Stimulated activated CD4-positive, alpha-beta T cell treated with anti-CD3 and anti-CD28 coated beads, Interleukin-2, amount 100 ng/mL, for 48 hours (primary cell): Measurements from ENCODE around the gene ZNF20.
"Not testable (repeated sequence)": the region's sequence is repeated elsewhere in the genome, so short reads cannot be mapped to it uniquely, and the experiment has no call there.

Source experiments
- DNase-seq, 2 donors: peaks; one replicate each; pipeline ENCODE4 v3.0.0-alpha.2; 2020

The ZNF20 gene

DNA sequence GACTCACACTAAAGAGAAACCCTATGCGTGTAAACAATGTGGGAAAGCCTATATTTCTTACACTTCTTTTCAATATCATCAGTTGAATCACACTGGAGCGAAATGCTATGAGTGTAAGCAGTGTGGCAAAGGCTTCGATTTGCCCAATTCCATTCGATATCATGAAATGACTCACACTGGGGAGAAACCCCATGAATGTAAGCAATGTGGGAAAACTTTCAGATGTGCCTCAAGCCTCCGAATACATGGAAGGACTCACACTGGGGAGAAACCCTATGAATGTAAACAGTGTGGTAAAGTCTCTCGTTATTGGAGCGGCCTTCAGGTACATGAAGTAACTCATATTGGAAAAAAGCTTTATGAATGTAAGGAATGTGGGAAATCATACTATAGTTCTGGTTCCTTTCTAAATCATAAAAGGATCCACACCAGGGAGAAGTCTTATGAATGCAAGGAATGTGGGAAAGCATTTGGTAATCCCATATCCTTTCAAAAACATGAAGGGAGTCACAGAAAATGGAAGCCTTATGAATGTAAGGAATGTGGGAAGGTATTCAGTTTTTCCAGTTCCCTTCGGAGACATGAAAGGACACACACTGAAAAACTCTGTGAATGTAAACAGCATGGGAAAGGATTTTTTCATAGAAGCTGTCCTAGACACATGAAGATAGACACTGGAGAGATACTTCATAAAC, 28.1 kb downstream of the ZNF20 start:
- DNase-seq = no peak

DNA sequence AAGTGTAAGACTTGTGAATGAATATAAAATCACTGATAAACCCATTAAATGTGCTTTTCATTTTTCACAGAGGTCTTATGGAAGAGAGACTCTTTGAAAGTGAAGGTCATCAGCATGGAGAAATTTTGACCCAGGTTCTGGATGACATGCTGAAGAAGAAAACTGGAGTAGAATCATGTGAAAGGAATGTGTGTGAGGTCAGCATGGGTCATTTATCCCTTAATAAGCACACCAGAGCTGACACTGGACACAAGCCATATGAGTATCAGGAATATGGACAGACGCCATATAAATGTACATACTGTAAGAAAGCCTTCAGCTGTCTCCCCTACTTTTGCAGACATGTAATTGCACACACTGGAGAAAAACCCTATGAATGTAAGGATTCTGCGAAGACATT, 29.0 kb downstream of the ZNF20 start:
- DNase-seq = no peak

DNA sequence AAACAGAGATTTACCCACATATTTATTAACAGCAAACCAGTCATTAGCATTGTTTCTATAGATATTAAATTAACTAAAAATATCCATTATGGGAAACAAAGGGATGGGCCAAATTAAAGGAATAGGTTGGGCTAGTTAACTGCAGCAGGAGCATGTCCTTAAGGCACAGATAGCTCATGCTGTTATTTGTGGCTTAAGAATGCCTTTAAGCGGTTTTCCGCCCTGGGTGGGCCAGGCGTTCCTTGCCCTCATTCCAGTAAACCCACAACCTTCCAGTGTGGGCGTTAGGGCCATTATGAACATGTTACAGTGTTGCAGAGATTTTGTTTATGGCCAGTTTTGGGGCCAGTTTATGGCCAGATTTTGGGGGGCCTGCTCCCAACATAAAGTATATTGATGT, 36.2 kb downstream of the ZNF20 start:
- DNase-seq = not testable (repeated sequence)

DNA sequence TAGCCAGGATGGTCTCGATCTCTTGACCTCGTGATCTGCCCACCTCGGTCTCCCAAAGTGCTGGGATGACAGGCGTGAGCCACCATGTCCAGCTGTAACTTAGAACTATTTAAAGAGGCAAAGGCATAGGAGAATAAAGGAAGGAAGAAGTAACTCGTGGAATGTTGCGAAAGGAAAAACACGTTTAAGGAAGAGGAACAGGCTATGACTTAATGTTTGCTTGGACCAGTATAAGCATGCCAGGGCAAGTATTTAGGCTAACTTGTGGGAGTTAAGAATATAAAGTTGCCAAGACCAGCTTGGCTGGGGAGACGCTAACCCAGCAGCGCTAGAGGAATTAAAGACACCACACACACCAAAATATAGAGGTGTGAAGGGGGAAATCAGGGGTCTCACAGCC, 42.1 kb downstream of the ZNF20 start:
- DNase-seq = no peak

DNA sequence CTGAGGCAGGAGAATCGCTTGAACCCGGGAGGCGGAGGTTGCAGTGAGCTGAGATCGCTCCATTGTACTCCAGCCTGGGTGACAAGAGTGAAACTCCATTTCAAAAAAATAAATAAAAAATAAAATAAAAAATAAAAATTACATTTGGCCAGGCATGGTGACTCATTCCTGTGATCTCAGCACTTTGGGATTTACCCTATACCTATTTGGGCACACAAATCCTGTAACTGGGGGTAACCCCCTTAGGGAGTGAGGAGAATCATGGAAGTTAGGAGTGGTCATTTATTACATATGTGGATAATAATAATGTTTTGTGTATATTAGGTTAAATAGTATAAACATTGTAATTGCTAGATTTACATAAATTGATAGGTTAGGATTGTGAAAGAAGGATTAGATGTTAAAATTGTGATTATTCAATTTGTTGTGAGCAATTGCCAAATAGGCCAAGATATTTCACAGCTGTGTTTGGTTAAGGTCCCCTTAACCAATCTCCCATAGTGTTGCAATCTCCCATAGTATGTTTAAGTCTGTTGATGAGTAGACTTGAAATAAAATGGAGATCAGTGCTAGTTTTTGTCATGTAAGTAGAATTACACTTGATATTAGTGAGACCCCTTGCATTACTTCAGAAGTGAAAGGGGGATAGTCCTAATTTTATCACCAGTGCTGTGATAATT, 44.9 kb downstream of the ZNF20 start:
- DNase-seq = no peak

DNA sequence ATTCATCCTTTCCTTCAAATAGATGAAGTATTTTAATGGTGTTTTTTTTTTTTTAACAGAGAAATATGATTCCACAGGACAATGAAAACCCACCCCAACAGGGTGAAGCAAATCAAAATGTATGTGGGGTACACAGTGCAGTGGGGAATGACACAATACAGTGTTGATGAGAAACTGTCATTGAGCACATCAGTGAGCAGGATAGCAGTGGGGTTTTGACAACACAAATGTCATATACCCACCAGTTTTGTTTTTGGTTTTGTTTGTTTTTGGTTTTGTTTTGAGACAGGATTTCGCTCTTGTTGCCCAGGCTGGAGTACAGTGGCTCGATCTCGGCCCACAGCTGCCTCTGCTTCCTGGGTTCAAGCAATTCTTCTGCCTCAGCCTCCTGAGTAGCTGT, 46.4 kb downstream of the ZNF20 start:
- DNase-seq = no peak

DNA sequence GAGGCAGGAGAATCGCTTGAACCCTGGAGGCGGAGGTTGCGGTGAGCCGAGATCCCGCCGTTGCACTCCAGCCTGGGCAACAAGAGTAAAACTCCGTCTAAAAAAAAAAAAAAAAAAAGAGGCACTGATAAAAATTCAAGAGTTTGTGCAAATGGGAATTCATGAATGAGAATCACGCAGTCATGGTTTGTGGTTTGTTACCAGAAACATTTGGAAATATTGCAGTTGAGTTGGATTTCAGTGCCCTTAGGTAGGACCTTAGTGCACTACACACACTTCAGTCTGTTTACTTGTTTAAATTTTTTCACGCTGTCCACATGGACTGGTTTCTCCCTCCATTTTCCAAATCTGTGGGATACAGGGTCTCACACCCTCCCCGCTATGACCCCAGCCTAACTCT, 47.2 kb downstream of the ZNF20 start:
- no peak for DNase-seq

DNA sequence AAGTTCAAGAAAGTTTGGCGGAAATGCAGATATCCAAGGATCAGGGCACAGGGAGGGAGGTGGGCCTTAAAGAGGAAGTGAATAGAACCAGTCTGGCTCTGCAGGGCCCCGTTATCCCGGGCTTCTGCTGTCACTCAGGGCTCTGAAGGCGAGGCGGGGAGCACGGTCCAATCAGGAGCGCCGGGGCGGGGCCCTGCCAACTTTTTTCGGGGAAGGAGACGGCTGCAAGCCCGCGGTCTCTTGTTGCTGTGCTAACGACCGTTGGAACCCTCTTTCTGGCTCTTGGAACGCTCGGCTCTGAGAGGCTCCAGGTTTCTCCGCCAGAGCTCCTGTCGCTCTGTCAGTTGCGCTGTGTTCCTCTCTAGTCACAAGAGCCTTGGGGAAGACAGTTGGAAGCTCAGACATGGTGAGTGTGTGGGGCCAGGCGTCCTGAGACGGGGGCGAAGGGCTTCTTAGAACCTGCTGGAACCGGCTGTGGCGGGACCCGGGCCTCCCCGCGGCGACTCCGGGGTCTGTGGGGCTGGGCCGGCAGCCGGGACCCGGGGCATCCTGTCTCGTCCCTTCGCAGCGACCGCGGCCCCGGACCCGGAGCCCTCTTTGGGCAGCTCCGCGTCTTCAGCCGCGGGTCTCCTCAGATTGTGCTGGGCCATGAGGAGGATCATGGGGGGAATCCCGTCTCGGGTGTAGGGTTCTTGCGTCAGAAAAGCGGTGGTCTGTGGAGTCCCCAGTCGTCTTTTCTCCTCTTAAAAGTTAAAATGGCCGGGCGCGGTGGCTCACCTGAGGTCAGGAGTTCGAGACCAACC, 47.9 kb downstream of the ZNF20 start:
- peak; percentile 61 to 62 for DNase-seq

DNA sequence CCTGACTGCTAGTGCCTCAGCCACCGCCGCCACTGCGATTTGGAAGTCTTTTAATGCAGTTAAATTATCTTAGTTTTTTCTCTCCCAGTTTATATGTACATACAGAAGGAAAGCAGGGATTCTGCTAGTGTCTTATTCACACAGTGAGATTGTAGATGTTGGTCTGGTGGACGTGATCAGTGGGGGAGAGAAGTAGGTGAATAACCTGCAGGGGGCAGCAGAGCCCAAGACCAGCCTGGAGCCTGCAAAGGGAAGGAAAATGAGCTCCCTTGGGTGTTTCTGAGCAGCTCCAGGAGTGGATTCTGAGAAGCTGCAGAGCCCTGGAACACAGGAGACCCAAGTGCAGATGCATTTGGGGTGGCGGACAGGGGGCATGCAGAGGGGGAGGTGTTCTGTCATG, 49.3 kb downstream of the ZNF20 start:
- peak; percentile 68 to 70 for DNase-seq

DNA sequence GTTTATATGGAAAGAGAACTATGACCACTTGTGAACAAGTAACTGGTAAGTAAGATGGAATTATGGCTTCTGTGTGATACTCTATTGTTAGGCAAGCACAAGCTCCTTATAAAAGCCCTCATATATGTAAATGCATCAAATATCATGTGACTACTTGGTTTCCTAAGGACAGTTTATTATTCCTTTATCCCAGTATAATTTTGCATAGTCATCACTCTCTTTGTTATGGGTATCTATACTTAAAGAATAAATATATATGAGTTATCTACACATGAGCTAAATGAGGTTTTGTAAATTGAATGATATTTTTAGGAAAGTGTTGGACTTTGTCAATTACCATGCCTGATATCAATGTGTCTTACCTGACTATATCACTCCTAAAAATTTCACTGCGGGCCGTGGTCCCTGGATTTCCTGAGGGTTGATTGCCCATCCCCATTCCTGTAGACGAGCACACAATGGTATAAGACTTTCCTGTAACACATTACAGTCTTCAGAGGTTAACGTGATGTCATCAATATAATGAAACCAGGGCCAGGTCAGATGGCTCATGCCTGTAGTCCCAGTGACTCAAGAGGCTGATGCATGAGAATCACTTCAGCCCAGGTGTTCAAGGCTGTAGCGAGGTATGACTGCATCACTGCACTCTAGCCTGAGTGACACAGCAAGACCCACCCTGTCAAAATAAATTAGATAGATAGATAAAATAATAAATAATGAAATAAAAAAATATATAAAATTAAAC, 54.9 kb downstream of the ZNF20 start:
- no peak for DNase-seq

DNA sequence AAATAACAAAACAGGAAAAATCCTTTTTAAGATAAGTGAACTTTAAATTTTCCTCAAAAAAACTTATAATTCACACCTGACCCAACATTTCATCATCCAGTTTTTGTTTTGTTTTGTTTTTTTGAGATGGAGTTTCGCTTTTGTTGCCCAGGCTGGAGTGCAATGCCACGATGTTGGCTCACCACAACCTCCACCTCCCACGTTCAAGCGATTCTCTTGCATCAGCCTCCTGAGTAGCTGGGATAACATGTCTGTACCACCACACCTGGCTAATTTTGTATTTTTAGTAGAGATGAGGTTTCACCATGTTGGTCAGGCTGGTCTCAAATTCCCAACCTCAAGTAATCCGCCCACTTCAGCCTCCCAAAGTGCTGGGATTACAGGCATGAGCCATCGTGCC, 56.8 kb downstream of the ZNF20 start:
- DNase-seq = not testable (repeated sequence)
